Brain microvascular endothelial cell (primary cell): ENCODE measurements around the gene BUD13.
"Not testable (repeated sequence)": the region's sequence is repeated elsewhere in the genome, so short reads cannot be mapped to it uniquely, and the experiment has no call there.

ENCODE experiments used
- DNase-seq: peaks from one replicate; pipeline ENCODE4 v3.0.0-alpha.2; 2020
- H3K27ac ChIP-seq: fragments of 250-450 bp; sonication (Bioruptor Pico); 2 replicates; pipeline ENCODE4 v1.5.1; 2020; ENCODE audit warnings: mild to moderate bottlenecking, moderate library complexity
- H3K27me3 ChIP-seq: fragments of 250-450 bp; sonication (Bioruptor Pico); replicated peaks from 2 replicates; pipeline ENCODE4 v1.5.1; 2020; ENCODE audit warnings: mild to moderate bottlenecking
- H3K36me3 ChIP-seq: fragments of 250-450 bp; sonication (Bioruptor Pico); replicated peaks from 2 replicates; pipeline ENCODE4 v1.5.1; 2020; ENCODE audit warnings: mild to moderate bottlenecking
- H3K4me3 ChIP-seq: 2 replicates; pipeline ENCODE4 v1.5.1; 2011; ENCODE audit warnings: low read depth, mild to moderate bottlenecking, control low read depth, low read length, moderate library complexity
- CTCF ChIP-seq: IDR thresholded peaks from 2 replicates; pipeline ENCODE4 v1.5.1; 2011; ENCODE audit warnings: low read depth, mild to moderate bottlenecking, moderate library complexity, low read length, control low read depth, inconsistent platforms; ENCODE audit errors: missing control alignments
- in situ Hi-C: cut with HindIII; loops from 2 replicates; pipeline ENCODE4 v1.10.0; 2017; ENCODE audit warnings: low sequenced_read_pairs, low pct_ligation_motif_present

The BUD13 gene

GRCh38 chr11:116807601-116808261 lies 34.9 kb upstream of the BUD13 start:
- in situ Hi-C loops: no loop called here

GRCh38 chr11:116804001-116804400 lies 31.2 kb upstream of the BUD13 start:
- DNase-seq: no peak
- Histone ChIP-seq H3K27ac (no peak overlapping the region), H3K36me3 (no peaks in the 10 kb centered on the region), H3K27me3 (no peaks in the 10 kb centered on the region), H3K4me3 (no peak overlapping the region)
- in situ Hi-C loops: no loop called here
- no peak for TF ChIP-seq CTCF

More at GRCh38 chr11:116807601-116808261, 34.9 kb upstream of the BUD13 start:
- TF ChIP-seq CTCF: no peak
- no peak overlapping the region for H3K4me3 ChIP-seq
- H3K27ac ChIP-seq: no peak overlapping the region
- DNase-seq: no peak
- H3K27me3 ChIP-seq: no peaks in the 10 kb centered on the region
- no peaks in the 10 kb centered on the region for H3K36me3 ChIP-seq

GRCh38 chr11:116801662-116802061 lies 28.9 kb upstream of the BUD13 start:
- H3K27ac ChIP-seq, H3K27me3 ChIP-seq, H3K4me3 ChIP-seq, in situ Hi-C loops, DNase-seq, H3K36me3 ChIP-seq: not testable (repeated sequence)

- Histone ChIP-seq H3K36me3 (no peaks in the 10 kb centered on the region), H3K27me3 (no peaks in the 10 kb centered on the region), H3K4me3 (no peak overlapping the region), H3K27ac (no peak overlapping the region)
- no peak for TF ChIP-seq CTCF
- in situ Hi-C loops: no loop called here
- no peak for DNase-seq
These were observed 27.8 kb upstream of the BUD13 start for GRCh38 chr11:116800610-116801009.

GRCh38 chr11:116798368-116798767 lies 25.6 kb upstream of the BUD13 start:
- in situ Hi-C loops: no loop called here

DNA sequence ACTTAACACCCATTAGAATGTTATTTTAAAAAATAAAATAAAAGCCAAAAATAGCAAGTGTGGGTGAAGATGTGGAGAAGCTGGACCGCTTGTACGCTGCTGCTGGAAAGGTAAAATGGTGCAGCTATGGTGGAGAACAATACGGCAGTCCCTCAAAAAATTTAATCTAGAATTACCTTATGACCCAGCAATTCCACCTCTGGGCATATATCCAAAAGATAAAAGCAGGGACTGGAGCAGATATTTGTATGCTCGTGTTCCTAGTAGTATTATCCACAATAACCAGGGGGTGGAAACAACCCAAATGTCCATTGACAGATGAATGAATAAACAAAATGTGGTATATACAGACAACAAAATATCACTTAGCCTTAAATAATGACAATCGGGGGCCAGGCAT lies 25.0 kb upstream of the BUD13 start:
- Histone ChIP-seq H3K4me3 (no peak overlapping the region), H3K36me3 (no peaks in the 10 kb centered on the region), H3K27ac (no peak overlapping the region), H3K27me3 (no peaks in the 10 kb centered on the region)
- DNase-seq: no peak
- TF ChIP-seq CTCF: no peak
- in situ Hi-C loops: no loop called here

More at GRCh38 chr11:116798368-116798767, 25.6 kb upstream of the BUD13 start:
- no peak for TF ChIP-seq CTCF
- Histone ChIP-seq H3K27me3 (no peaks in the 10 kb centered on the region), H3K36me3 (no peaks in the 10 kb centered on the region), H3K27ac (no peak overlapping the region), H3K4me3 (no peak overlapping the region)
- no peak for DNase-seq
